ENCODE results near the gene EPAS1. TPM values are rescaled to one million over a fixed set of nuclear protein-coding genes. Genes with fewer than 3 reads are reported as not detected.
"Not testable (repeated sequence)": the region's sequence is repeated elsewhere in the genome, so short reads cannot be mapped to it uniquely, and the experiment has no call there.

The EPAS1 gene
- total RNA-seq, 1 experiment from 2014 or later = 127 TPM

- POLR2A ChIA-PET (ENCODE audit: unreplicated experiment) = no interaction called here
These were observed 96.2 kb downstream of the EPAS1 start for GRCh38 chr2:46393347-46393820.

DNA sequence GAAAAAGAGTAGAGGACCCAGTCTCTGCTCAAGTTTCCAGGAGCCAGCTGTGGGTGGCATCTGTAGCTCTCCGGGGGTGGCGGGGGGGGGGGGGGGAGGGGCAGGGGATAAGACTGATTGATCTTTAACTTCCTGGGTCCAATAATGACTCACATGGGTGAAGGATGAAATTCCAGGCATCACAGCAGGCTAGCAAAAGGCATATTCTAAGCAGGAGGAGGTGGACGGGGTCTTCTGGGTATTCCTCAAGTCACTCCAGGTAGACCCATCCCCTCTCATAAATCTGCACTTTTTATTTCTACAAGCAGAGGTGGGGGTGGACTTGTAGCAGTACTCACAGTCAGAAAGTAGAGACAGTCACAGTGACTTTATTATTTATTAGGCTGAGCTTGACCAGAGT lies 96.7 kb downstream of the EPAS1 start:
- Histone ChIP-seq H3F3A (ENCODE audit: insufficient read depth, low read depth) (peaks cover 5% of the 10 kb centered on the region; the same call in 1 of the 2 replicates), H3K9me3 (ENCODE audit: insufficient read depth, low read depth) (0 out of 2 replicates have a peak, but pooled peaks cover 5% of the 10 kb centered on the region), H3K9me2 (ENCODE audit: insufficient read depth) (no peaks in the 10 kb centered on the region), H2AFZ (no peak overlapping the region), H4K20me1 (ENCODE audit: insufficient read depth) (no peaks in the 10 kb centered on the region), H3K4me3 (no peak overlapping the region), H3K79me2 (ENCODE audit: low read depth) (no peaks in the 10 kb centered on the region), H3K4me2 (no peak overlapping the region), H3K4me1 (replicated peaks; ENCODE audit: insufficient read depth) (peaks cover 5% of the 10 kb centered on the region; the same call in 1 of the 2 replicates), H3K27me3 (ENCODE audit: insufficient read depth, low read depth) (no peaks in the 10 kb centered on the region), H3K36me3 (ENCODE audit: low read depth) (no peaks in the 10 kb centered on the region), H3K27ac (no peak overlapping the region)
- no peak for DNase-seq
- no TSS peak for BruUV-seq (replicated peaks)
- POLR2A ChIA-PET (ENCODE audit: unreplicated experiment) = no interaction called here
- TF ChIP-seq, protein P1, sequence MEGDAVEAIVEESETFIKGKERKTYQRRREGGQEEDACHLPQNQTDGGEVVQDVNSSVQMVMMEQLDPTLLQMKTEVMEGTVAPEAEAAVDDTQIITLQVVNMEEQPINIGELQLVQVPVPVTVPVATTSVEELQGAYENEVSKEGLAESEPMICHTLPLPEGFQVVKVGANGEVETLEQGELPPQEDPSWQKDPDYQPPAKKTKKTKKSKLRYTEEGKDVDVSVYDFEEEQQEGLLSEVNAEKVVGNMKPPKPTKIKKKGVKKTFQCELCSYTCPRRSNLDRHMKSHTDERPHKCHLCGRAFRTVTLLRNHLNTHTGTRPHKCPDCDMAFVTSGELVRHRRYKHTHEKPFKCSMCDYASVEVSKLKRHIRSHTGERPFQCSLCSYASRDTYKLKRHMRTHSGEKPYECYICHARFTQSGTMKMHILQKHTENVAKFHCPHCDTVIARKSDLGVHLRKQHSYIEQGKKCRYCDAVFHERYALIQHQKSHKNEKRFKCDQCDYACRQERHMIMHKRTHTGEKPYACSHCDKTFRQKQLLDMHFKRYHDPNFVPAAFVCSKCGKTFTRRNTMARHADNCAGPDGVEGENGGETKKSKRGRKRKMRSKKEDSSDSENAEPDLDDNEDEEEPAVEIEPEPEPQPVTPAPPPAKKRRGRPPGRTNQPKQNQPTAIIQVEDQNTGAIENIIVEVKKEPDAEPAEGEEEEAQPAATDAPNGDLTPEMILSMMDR (conservative IDR thresholded peaks at IDR 0.05) = no peak
- TF ChIP-seq EZH2 (IDR thresholded peaks at IDR 0.05; ENCODE audit: low read depth) = no peak
- CTCF ChIA-PET = interaction anchor here (0.6 kb wide), 1 partner anchor 338 kb away, joined by 8 read pairs; no protein-coding TSS in a partner anchor
- intact Hi-C loops (cut with micrococcal nuclease; ENCODE audit: unreplicated experiment) = no loop called here

More at GRCh38 chr2:46393347-46393820, 96.2 kb downstream of the EPAS1 start:
- BruUV-seq (replicated peaks) = no TSS peak
- H3K36me3 ChIP-seq (ENCODE audit: low read depth) = 0 out of 2 replicates have a peak, but pooled peaks cover 2% of the 10 kb centered on the region
- no peak overlapping the region for H2AFZ ChIP-seq
- CTCF ChIA-PET = interaction anchor here (0.6 to 0.7 kb wide), 2 partner anchors 19 to 337 kb away, joined by 3 to 8 read pairs; no protein-coding TSS in a partner anchor
- TF ChIP-seq EZH2 (IDR thresholded peaks at IDR 0.05; ENCODE audit: low read depth) = no peak
- TF ChIP-seq, protein P1 (conservative IDR thresholded peaks at IDR 0.05) = no peak
- no peak overlapping the region for H3K27ac ChIP-seq
- H3K27me3 ChIP-seq (ENCODE audit: insufficient read depth, low read depth) = no peaks in the 10 kb centered on the region
- intact Hi-C loops (cut with micrococcal nuclease; ENCODE audit: unreplicated experiment) = no loop called here
- no peaks in the 10 kb centered on the region for H3K9me2 ChIP-seq (ENCODE audit: insufficient read depth)
- H3K9me3 ChIP-seq (ENCODE audit: insufficient read depth, low read depth) = 0 out of 2 replicates have a peak, but pooled peaks cover 3% of the 10 kb centered on the region
- H4K20me1 ChIP-seq (ENCODE audit: insufficient read depth) = no peaks in the 10 kb centered on the region
- H3K79me2 ChIP-seq (ENCODE audit: low read depth) = no peaks in the 10 kb centered on the region
- no peak for DNase-seq
- H3K4me1 ChIP-seq (replicated peaks; ENCODE audit: insufficient read depth) = peaks cover 5% of the 10 kb centered on the region; the same call in 1 of the 2 replicates
- no peak overlapping the region for H3K4me3 ChIP-seq
- no peak overlapping the region for H3K4me2 ChIP-seq
- peaks cover 5% of the 10 kb centered on the region; the same call in 1 of the 2 replicates for H3F3A ChIP-seq (ENCODE audit: insufficient read depth, low read depth)

GRCh38 chr2:46394649-46395510 lies 97.7 kb downstream of the EPAS1 start:
- Histone ChIP-seq H2AFZ (no peak overlapping the region), H3F3A (ENCODE audit: insufficient read depth, low read depth) (peaks cover 5% of the 10 kb centered on the region; the same call in 1 of the 2 replicates), H3K27me3 (ENCODE audit: insufficient read depth, low read depth) (no peaks in the 10 kb centered on the region), H3K27ac (no peak overlapping the region), H3K4me3 (no peak overlapping the region), H3K9me3 (ENCODE audit: insufficient read depth, low read depth) (0 out of 2 replicates have a peak, but pooled peaks cover 5% of the 10 kb centered on the region), H3K36me3 (ENCODE audit: low read depth) (no peaks in the 10 kb centered on the region), H3K4me1 (replicated peaks; ENCODE audit: insufficient read depth) (peaks cover 5% of the 10 kb centered on the region; the same call in 1 of the 2 replicates), H3K79me2 (ENCODE audit: low read depth) (no peaks in the 10 kb centered on the region), H4K20me1 (ENCODE audit: insufficient read depth) (no peaks in the 10 kb centered on the region), H3K9me2 (ENCODE audit: insufficient read depth) (no peaks in the 10 kb centered on the region), H3K4me2 (no peak overlapping the region)
- no TSS peak for BruUV-seq (replicated peaks)
- ChIA-PET POLR2A (ENCODE audit: unreplicated experiment) (interaction anchor here (0.6 kb wide), 2 partner anchors 8 to 15 kb away, joined by 3 to 4 read pairs; no protein-coding TSS in a partner anchor), CTCF (no interaction called here)
- intact Hi-C loops (cut with micrococcal nuclease; ENCODE audit: unreplicated experiment) = no loop called here
- DNase-seq = no peak
- TF ChIP-seq, protein P1 (conservative IDR thresholded peaks at IDR 0.05) = no peak

GRCh38 chr2:46395730-46396129 lies 98.5 kb downstream of the EPAS1 start:
- H3K4me1 ChIP-seq (replicated peaks; ENCODE audit: insufficient read depth); H3K9me3 ChIP-seq (ENCODE audit: insufficient read depth, low read depth); H3K27ac ChIP-seq; H2AFZ ChIP-seq; H3K4me2 ChIP-seq; BruUV-seq (replicated peaks); intact Hi-C loops (cut with micrococcal nuclease; ENCODE audit: unreplicated experiment); DNase-seq; H3F3A ChIP-seq (ENCODE audit: insufficient read depth, low read depth); H3K4me3 ChIP-seq; H3K27me3 ChIP-seq (ENCODE audit: insufficient read depth, low read depth); H3K9me2 ChIP-seq (ENCODE audit: insufficient read depth); H4K20me1 ChIP-seq (ENCODE audit: insufficient read depth); H3K79me2 ChIP-seq (ENCODE audit: low read depth); H3K36me3 ChIP-seq (ENCODE audit: low read depth); CTCF ChIA-PET: not testable (repeated sequence)
- POLR2A ChIA-PET (ENCODE audit: unreplicated experiment) = interaction anchor here (0.6 kb wide), 1 partner anchor 14 kb away, joined by 4 read pairs; no protein-coding TSS in a partner anchor

Measured in PC-9 (cell line).